Endothelial cell of umbilical vein (primary cell): ENCODE data around the gene AUTS2. TPM values are rescaled to one million over a fixed set of nuclear protein-coding genes. Genes with fewer than 3 reads are reported as not detected.

Experiments
- BruUV-seq: library from RNA; stranded (reverse); fragments of 400-500 nt; replicated peaks from 2 replicates; lab custom pipeline; 2021; lab: Mats Ljungman, UMichigan
- CTCF ChIA-PET: fragments of 300-600, 350-600 bp; sonication (Branson Sonifier 250); formaldehyde crosslinking; loops from one replicate; lab custom pipeline; 2021; ENCODE audit warnings: antibody characterized with exemption, inconsistent platforms; lab: Charles Lee
- POLR2A ChIA-PET: fragments of 300-600, 350-600 bp; sonication (Branson Sonifier 250); formaldehyde crosslinking; loops from one replicate; lab custom pipeline; 2021; ENCODE audit warnings: antibody characterized with exemption, inconsistent platforms; lab: Charles Lee
- DNase-seq: peaks from one replicate; pipeline ENCODE4 v3.0.0-alpha.2; 2011; ENCODE audit warnings: low read depth, low spot score
- FAIRE-seq: peaks from 2 replicates; lab custom pipeline; 2011; peaks lifted over from hg19 to GRCh38; lab: Jason Lieb, UNC
- H2AFZ ChIP-seq: 2 replicates; pipeline ENCODE4 v1.6.0; 2012; ENCODE audit warnings: low read depth, low read length, control low read depth, inconsistent platforms
- H3K27ac ChIP-seq: 2 replicates; pipeline ENCODE4 v1.5.1; 2011; ENCODE audit warnings: low read depth, mild to moderate bottlenecking, control low read depth, low read length, moderate library complexity; ENCODE audit not compliant: insufficient read depth
- H3K27me3 ChIP-seq, 2 experiments: 2 replicates each; pipeline versions ENCODE4 v1.6.0 to v1.6.1; 2011; ENCODE audit warnings: low read length in 2 of 2, mixed read lengths in 1 of 2; ENCODE audit not compliant: control insufficient read depth in 2 of 2, insufficient read depth in 2 of 2
- H3K36me3 ChIP-seq, 2 experiments: 2 replicates in 1 of 2; 3 replicates in 1 of 2; pipeline ENCODE4 v1.5.1; 2011; ENCODE audit warnings: low read length in 2 of 2, mild to moderate bottlenecking in 1 of 2, moderate library complexity in 1 of 2; ENCODE audit not compliant: control insufficient read depth in 2 of 2, insufficient read depth in 2 of 2; ENCODE audit errors: extremely low read depth in 1 of 2
- H3K4me1 ChIP-seq: 3 replicates; pipeline ENCODE4 v1.5.1; 2011; ENCODE audit warnings: mild to moderate bottlenecking, low read length; ENCODE audit not compliant: control insufficient read depth, insufficient read depth; ENCODE audit errors: extremely low read depth
- H3K4me2 ChIP-seq: 2 replicates; pipeline ENCODE4 v1.6.1; 2011; ENCODE audit warnings: low read length, control low read depth, mixed read lengths; ENCODE audit not compliant: insufficient read depth
- H3K4me3 ChIP-seq, 3 experiments: fragments of 200-600 bp in 1 of 3; sonication (generic), shearing (Covaris generic) in 1 of 3; replicated peaks in 1 of 3; 2 replicates each; pipeline ENCODE4 v1.5.1; 2011 to 2016; ENCODE audit warnings: control low read depth in 3 of 3, low read length in 3 of 3, mild to moderate bottlenecking in 2 of 3, inconsistent platforms in 1 of 3, low read depth in 1 of 3, moderate library complexity in 1 of 3; ENCODE audit not compliant: insufficient read depth in 1 of 3
- H3K79me2 ChIP-seq: 2 replicates; pipeline ENCODE4 v1.6.0; 2012; ENCODE audit warnings: low read length, inconsistent platforms; ENCODE audit not compliant: control insufficient read depth, insufficient read depth
- H3K9ac ChIP-seq: replicated peaks from 2 replicates; pipeline ENCODE3; 2011; ENCODE audit warnings: low read length, control low read depth; ENCODE audit not compliant: insufficient read depth; ENCODE audit errors: extremely low read depth
- H3K9me1 ChIP-seq: replicated peaks from 3 replicates; pipeline ENCODE4 v1.6.0; 2011; ENCODE audit warnings: mild to moderate bottlenecking, low read length; ENCODE audit not compliant: control insufficient read depth, insufficient read depth; ENCODE audit errors: extremely low read depth
- H3K9me3 ChIP-seq: replicated peaks from 2 replicates; pipeline ENCODE4 v1.5.1; 2012; ENCODE audit warnings: low read length, inconsistent platforms; ENCODE audit not compliant: control insufficient read depth, insufficient read depth
- H4K20me1 ChIP-seq: replicated peaks from 2 replicates; pipeline ENCODE3; 2011; ENCODE audit warnings: mild to moderate bottlenecking, low read length; ENCODE audit not compliant: control insufficient read depth, insufficient read depth; ENCODE audit errors: extremely low read depth
- EZH2 ChIP-seq: IDR thresholded peaks from 2 replicates; pipeline ENCODE4 v1.6.1; 2012; ENCODE audit warnings: borderline replicate concordance, low read depth, mild to moderate bottlenecking, moderate library complexity, low read length, inconsistent platforms; ENCODE audit not compliant: severe bottlenecking
- FOS ChIP-seq: IDR thresholded peaks from 2 replicates; pipeline ENCODE4 v1.6.1; 2011; ENCODE audit warnings: mild to moderate bottlenecking, low read length, moderate library complexity, borderline replicate concordance; ENCODE audit not compliant: insufficient read depth
- GATA2 ChIP-seq: IDR thresholded peaks from 2 replicates; pipeline ENCODE4 v1.7.0; 2011; ENCODE audit warnings: low read depth, mild to moderate bottlenecking, moderate library complexity, mixed read lengths, low read length; ENCODE audit not compliant: insufficient read length, insufficient read depth
- JUN ChIP-seq: IDR thresholded peaks from 2 replicates; pipeline ENCODE4 v1.6.1; 2011; ENCODE audit warnings: borderline replicate concordance, low read depth; ENCODE audit not compliant: insufficient read length, insufficient read depth
- MYC ChIP-seq: IDR thresholded peaks from one replicate; pipeline ENCODE4 v1.6.1; 2011; ENCODE audit warnings: mild to moderate bottlenecking, low read depth, low read length
- POLR2A ChIP-seq: IDR thresholded peaks from 2 replicates; pipeline ENCODE4 v1.6.1; 2012; ENCODE audit warnings: low read depth, mild to moderate bottlenecking, control low read depth, low read length
- POLR2AphosphoS5 ChIP-seq: IDR thresholded peaks from 2 replicates; pipeline ENCODE4 v1.6.1; 2012; ENCODE audit warnings: low read depth, mild to moderate bottlenecking, control low read depth, low read length, moderate library complexity; ENCODE audit not compliant: insufficient read depth
- dilution Hi-C: fragments of 300-500 bp; cut with MboI; formaldehyde crosslinking; loops from one replicate; pipeline ENCODE4 v1.15.0; 2019; ENCODE audit warnings: low sequenced_read_pairs; ENCODE audit not compliant: extremely low pct_ligation_motif_present
- intact Hi-C: fragments of 100-400 bp; cut with micrococcal nuclease; formaldehyde crosslinking; loops from one replicate; pipeline ENCODE4 v1.10.0; 2022
- polyA plus RNA-seq, 4 experiments: library from polyadenylated mRNA; depleted of rRNA in 3 of 4; stranded (reverse) in 3 of 4; unstranded in 1 of 4; fragments of >200 nt; gene quantifications; 2 replicates each; pipeline versions ENCODE4 v1.2.1 to v1.2.3, GENCODE V29; 2011 to 2012; ENCODE audit warnings: missing spikeins in 1 of 4
- total RNA-seq: library from RNA; stranded (reverse); gene quantifications from 2 replicates; pipeline ENCODE4 v1.2.3, GENCODE V29; 2021
- TF ChIP-seq, protein P1 (sequence below), 2 donors: IDR thresholded peaks; 1 replicate in 1 of 2; 2 replicates in 1 of 2; pipeline ENCODE4 v1.5.1; 2011; ENCODE audit warnings: low read length in 2 of 2, mild to moderate bottlenecking in 2 of 2, moderate library complexity in 2 of 2, control low read depth in 1 of 2, inconsistent platforms in 1 of 2, low read depth in 1 of 2; ENCODE audit not compliant: insufficient read depth in 1 of 2; ENCODE audit errors: extremely low read depth in 1 of 2
- TF ChIP-seq, protein P2 (sequence below): IDR thresholded peaks from 2 replicates; pipeline ENCODE4 v1.6.1; 2011; ENCODE audit not compliant: insufficient read depth, insufficient read length

AUTS2 gene
- total and polyA plus RNA-seq, 2 donors (not counting 3 experiments of a cell fraction or from before 2014, with no cell fraction given) = 0.59 to 8.0 TPM

DNA sequence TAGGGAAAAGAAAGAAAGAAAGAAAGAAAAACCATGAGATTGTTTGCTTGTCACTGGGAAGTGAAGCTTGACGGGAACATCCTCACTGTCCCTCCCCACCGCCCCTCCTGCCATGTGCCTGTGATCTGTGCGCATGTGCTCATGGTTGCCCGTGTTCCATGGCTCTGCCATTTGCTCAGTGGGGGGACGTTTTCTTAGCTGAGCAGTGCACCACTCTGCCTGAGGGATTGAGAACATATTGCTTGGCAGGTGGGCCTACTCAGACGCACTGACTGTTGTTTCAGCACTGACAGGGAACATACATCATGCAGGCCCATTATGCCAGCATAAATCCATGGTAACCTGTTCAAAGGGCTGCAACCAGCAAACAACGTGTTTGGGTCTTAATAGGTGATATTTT lies 785.7 kb downstream of the AUTS2 start:
- no peak overlapping the region for H2AFZ ChIP-seq
- no peak for FAIRE-seq

DNA sequence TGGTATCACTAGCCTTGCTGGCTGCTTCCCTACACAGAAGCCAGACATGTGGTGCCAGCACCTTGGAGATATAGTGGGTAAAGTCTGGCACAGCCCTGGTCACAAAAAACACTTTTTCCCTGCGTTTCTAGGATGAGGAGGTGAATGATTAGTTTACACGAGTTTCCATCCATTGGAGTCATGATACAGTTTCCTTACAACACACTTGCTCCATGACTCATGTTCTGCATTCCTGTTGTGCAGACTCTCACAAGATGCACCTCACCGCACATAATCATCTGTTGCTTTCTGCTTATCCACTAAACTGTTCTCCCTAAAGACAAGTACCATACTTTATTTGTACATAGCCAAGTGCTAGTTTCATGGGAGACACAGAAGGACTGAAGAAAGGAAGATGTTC lies 786.6 kb downstream of the AUTS2 start:
- Histone ChIP-seq H3K4me2 (no peak overlapping the region), H3K79me2 (no peaks in the 10 kb centered on the region), H3K4me3 (no peak overlapping the region), H4K20me1 (no peaks in the 10 kb centered on the region), H3K27ac (no peak overlapping the region), H3K9me1 (no peaks in the 10 kb centered on the region), H3K36me3 (no peaks in the 10 kb centered on the region), H3K27me3 (no peaks in the 10 kb centered on the region), H3K9ac (no peak overlapping the region), H2AFZ (no peak overlapping the region), H3K9me3 (no peaks in the 10 kb centered on the region), H3K4me1 (no peaks in the 10 kb centered on the region)
- ChIA-PET CTCF (no interaction called here), POLR2A (no interaction called here)
- TF ChIP-seq, protein P1, sequence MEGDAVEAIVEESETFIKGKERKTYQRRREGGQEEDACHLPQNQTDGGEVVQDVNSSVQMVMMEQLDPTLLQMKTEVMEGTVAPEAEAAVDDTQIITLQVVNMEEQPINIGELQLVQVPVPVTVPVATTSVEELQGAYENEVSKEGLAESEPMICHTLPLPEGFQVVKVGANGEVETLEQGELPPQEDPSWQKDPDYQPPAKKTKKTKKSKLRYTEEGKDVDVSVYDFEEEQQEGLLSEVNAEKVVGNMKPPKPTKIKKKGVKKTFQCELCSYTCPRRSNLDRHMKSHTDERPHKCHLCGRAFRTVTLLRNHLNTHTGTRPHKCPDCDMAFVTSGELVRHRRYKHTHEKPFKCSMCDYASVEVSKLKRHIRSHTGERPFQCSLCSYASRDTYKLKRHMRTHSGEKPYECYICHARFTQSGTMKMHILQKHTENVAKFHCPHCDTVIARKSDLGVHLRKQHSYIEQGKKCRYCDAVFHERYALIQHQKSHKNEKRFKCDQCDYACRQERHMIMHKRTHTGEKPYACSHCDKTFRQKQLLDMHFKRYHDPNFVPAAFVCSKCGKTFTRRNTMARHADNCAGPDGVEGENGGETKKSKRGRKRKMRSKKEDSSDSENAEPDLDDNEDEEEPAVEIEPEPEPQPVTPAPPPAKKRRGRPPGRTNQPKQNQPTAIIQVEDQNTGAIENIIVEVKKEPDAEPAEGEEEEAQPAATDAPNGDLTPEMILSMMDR (IDR thresholded peaks at IDR 0.05; ENCODE audit: extremely low read depth in 1 of 2, insufficient read depth in 1 of 2, low read depth in 1 of 2, low read length in 2 of 2) = no peak
- no peak for TF ChIP-seq EZH2
- TF ChIP-seq, protein P2, sequence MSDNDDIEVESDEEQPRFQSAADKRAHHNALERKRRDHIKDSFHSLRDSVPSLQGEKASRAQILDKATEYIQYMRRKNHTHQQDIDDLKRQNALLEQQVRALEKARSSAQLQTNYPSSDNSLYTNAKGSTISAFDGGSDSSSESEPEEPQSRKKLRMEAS = no peak
- no peak for TF ChIP-seq MYC
- no peak for TF ChIP-seq POLR2A
- no peak for TF ChIP-seq JUN
- TF ChIP-seq POLR2AphosphoS5 = no peak
- TF ChIP-seq GATA2 = no peak
- no peak for TF ChIP-seq FOS
- DNase-seq = no peak
- intact Hi-C loops (no loop called here), dilution Hi-C loops (no loop called here)
- no TSS peak for BruUV-seq
- no peak for FAIRE-seq

More for the DNA sequence above, 785.7 kb downstream of the AUTS2 start:
- H3K4me2 ChIP-seq = no peak overlapping the region
- intact Hi-C loops = no loop called here
- TF ChIP-seq POLR2AphosphoS5 (no peak), POLR2A (no peak), EZH2 (no peak)
- TF ChIP-seq, protein P1 (IDR thresholded peaks at IDR 0.05; ENCODE audit: extremely low read depth in 1 of 2, insufficient read depth in 1 of 2, low read depth in 1 of 2, low read length in 2 of 2) = no peak
- TF ChIP-seq, protein P2 = no peak
- no peaks in the 10 kb centered on the region for H3K9me1 ChIP-seq
- POLR2A ChIA-PET = no interaction called here
- dilution Hi-C loops = no loop called here
- no peak for DNase-seq
- H4K20me1 ChIP-seq = no peaks in the 10 kb centered on the region
- no peak overlapping the region for H3K9ac ChIP-seq
- no TSS peak for BruUV-seq
- H3K36me3 ChIP-seq = no peaks in the 10 kb centered on the region
- no peaks in the 10 kb centered on the region for H3K27me3 ChIP-seq
- CTCF ChIA-PET = no interaction called here
- H3K27ac ChIP-seq = no peak overlapping the region
- H3K4me3 ChIP-seq = no peak overlapping the region
- no peaks in the 10 kb centered on the region for H3K4me1 ChIP-seq
- no peaks in the 10 kb centered on the region for H3K79me2 ChIP-seq
- no peaks in the 10 kb centered on the region for H3K9me3 ChIP-seq
